ENCODE data around the gene AP2A2. TPM values are rescaled to one million over a fixed set of nuclear protein-coding genes. Genes with fewer than 3 reads are reported as not detected.

AP2A2 gene
- total RNA-seq, 1 donor from 2014 or later, result 100 TPM

GRCh38 chr11:1029051-1029450, 103.4 kb downstream of the AP2A2 start:
- DNase-seq (ENCODE audit: low spot score), result no peak

- DNase-seq (ENCODE audit: low spot score), result no peak
Measured at GRCh38 chr11:1029654-1030053, 104.0 kb downstream of the AP2A2 start.

DNA sequence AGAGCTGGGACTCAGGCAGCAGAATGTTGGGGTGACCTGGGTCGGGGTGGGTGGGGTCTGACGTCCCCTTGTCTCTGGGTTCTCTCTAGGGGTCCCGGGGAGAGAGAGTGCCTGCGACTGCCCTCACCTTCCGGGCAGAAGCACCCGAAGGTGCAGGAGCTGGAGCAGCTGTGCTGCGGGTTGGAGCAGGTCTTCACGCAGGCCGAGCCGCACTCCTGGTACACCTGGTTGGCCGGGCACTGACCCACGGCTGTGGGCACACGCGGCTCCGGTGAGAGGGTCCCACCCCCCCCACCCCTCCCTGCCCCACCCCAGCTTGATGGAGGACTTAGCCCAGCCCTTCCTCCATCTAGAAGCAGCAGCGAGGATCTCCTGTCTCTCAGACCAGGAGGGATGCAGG, 104.4 kb downstream of the AP2A2 start:
- no peak for DNase-seq (ENCODE audit: low spot score)

DNA sequence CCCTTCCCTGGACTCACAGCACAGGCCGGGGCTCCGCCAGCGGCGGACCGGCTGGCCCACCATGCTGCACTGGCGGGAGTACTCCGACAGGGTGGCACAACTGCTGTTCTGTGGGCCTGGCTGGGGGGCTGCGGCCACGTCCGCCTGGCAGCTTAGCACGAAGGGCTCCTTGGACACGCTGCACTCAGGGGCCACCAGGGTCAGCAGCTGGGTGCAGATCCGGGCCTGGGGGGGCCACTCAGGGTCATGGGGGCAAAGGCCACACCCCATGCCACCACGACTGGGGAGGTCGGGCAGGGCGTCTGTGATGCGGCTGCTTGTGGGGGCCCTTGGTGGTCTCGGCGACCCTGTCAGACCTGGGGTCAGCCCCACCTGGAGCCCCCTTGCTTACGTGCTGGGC, 104.9 kb downstream of the AP2A2 start:
- no peak for DNase-seq (ENCODE audit: low spot score)

DNA sequence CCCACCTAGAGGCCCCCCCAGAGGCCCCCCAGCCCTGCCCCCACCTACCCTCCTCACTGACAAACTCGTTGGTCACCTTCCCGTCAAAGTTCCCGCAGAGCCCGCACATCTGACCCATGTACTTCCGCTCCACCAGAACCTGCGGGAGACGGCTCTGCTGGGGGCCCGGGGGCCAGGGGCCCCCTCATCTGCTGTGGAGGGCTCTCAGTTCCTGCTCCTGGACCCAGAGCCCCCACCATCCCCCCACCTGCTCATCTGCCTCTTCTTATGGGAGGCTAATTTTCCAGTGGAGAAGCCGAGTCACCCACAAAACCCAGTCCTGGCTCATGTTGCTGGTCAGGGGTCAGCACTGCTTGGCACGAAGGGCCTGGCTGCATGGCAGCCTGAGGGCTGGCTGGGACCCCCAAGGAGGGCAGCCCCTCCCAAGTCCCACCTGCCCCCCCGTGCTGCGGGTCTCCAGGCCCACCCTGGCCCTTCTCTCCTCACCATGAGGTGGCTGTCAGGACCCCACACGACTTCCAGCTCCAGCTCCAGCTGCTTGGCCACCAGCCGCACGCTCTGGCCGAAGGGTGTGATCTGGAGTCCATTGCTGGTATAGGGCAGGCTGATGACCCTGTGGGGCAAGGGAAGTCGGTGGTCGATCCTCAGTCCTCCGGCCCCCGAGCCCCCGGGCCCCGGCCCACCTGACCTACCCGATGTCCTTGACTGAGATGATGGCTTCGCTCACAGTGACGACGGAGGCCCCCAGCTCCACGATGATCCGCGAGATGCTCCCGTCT, 105.6 kb downstream of the AP2A2 start:
- DNase-seq (ENCODE audit: low spot score), result no peak

GRCh38 chr11:1032310-1032891, 106.7 kb downstream of the AP2A2 start:
- DNase-seq (ENCODE audit: low spot score), result no peak

- no peak for DNase-seq (ENCODE audit: low spot score)
Measured at GRCh38 chr11:1033016-1033798, 107.5 kb downstream of the AP2A2 start.

DNA sequence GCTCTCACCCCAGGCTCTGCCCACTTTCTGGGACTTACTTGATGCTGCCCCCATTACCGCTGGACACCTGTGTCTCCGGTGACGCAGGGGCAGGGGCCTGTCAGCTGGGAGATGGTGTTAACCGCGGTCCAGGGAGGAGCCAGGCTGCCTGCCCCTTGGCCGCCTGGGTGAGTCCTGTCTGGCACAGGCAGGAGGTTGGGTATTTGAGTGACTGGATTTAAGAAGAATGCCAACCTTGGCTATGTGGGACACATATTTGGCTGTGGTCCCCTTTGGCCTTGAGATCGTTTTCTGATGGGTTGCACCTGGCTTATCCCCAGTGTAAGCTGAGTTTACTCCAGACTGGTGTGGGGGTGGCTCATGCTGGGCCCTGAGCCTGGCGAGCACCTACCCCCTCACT, 108.3 kb downstream of the AP2A2 start:
- DNase-seq (ENCODE audit: low spot score), result no peak

GRCh38 chr11:1034456-1035295, 109.0 kb downstream of the AP2A2 start:
- DNase-seq (ENCODE audit: low spot score), result no peak

DNA sequence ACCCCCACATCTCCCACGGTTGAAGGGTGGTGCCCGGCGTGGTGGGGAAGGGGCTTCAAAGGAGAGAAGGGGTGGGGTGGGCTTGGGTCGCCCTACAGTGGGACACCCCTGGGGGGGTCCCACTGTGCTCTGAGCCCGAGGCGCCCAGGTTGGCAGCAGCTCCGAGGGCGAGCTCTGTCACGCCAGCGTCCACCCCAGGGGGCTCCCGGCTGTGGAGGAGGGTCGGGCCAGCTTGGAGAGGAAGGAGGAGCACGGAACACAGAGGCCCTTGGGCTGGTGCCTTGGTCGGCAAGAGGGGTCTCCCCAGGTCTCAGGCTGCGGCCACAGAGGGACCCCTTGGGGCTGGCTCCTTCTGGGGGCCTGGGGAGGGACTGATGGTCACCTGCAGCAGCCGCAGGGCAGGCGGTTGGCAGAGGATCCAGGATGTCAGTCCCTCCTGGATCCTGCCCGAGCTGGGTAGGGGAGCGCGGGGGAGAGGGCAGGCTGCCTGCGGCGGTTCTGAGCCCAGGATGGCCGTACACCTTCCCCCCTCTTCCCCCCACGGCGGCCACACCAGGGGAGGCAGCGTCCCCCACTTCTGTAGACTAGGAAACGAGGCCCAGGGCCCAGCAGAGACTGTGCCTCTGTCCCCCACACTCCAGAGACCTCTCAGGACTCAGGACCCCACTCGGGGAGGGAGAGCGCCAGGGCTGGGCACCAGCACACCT, 110.1 kb downstream of the AP2A2 start:
- no peak for DNase-seq (ENCODE audit: low spot score)

- DNase-seq (ENCODE audit: low spot score), result no peak
Measured at GRCh38 chr11:1036303-1036923, 110.7 kb downstream of the AP2A2 start, which contains the start of gene MUC6. Gene MUC6 (minus strand): TSS chr11:1036718. CDS start chr11:1036655, 63 bp downstream.

DNA sequence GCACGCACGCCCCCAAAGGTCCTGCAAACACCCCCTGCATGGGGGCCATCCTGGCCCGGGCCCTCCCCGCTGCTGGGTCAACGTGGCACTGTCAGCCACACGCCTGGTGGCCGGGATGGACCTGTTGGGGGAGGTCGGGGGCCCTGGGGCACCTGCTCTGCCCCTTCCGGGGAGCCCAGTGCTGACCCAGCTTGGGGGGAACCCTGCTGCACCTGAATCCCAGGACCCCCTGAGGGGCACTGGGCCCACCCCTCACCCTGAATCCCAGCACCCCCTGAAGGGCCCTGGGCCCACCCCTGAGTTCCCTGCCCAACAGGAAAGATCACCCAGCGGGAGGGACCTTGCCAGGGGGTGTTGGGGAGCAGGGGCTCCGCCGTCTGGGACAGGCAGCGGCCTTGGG, 111.3 kb downstream of the AP2A2 start:
- no peak for DNase-seq (ENCODE audit: low spot score)

GRCh38 chr11:1037506-1038055, 111.9 kb downstream of the AP2A2 start:
- DNase-seq (ENCODE audit: low spot score), result no peak

DNA sequence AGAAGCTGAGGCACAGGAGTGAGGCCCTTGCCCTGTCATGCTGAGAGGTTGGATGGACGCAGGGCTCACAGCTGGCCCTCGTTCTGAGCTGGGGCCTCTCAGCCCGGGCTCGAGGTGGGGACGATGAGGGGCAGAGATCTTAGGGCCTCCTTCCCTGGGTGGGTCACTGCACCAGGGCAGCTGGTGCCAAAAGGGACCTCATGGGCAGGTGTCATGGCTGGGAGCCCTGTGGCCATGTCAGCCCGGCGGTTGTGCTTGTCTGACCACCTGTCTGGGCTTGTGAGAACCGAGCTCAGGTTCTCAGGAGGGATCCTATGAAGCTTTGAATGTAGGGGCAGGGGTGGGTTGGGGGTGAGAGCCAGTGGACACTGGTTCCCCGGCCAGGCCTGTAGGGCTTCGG, 112.7 kb downstream of the AP2A2 start:
- no peak for DNase-seq (ENCODE audit: low spot score)

GRCh38 chr11:1038921-1039320, 113.3 kb downstream of the AP2A2 start:
- no peak for DNase-seq (ENCODE audit: low spot score)

GRCh38 chr11:1039481-1040427, 114.1 kb downstream of the AP2A2 start:
- no peak for DNase-seq (ENCODE audit: low spot score)

DNA sequence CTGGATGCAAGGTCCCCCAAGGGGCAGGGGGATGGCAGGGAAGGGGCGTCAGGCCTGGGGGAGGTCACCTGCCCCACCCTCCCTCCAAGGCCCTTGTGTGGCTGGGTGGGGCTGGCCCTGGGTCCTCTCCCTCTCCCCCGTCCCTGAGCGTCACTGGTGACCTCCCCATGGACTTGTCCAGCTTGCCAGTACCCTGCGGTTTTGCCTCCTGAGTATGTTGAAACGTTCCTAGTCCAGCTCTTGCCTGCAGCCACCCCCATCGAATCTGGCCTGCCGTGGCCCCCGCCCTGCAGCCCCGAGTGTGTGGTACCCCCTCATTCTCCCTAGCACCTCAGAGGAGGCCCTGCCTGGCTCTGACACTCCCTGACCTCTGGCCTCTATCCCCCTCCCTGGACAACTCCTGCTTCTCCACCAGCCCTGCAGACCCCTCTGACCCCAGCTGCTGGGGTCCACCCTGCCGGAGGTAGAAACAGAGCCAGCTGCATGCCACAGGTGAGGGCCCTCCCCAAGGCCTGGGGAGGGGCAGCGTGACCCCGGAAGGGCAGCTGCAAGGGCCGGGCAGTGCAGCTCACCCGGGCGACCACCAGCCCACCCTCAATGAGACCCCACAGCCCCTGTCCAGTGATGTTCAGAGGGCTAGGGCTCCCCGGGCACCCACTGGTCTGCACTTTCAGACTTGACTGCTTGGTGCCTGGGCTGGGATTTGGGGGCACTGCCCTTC, 114.9 kb downstream of the AP2A2 start:
- no peak for DNase-seq (ENCODE audit: low spot score)

- DNase-seq (ENCODE audit: low spot score), result no peak
Measured at GRCh38 chr11:1041149-1041467, 115.4 kb downstream of the AP2A2 start.

DNA sequence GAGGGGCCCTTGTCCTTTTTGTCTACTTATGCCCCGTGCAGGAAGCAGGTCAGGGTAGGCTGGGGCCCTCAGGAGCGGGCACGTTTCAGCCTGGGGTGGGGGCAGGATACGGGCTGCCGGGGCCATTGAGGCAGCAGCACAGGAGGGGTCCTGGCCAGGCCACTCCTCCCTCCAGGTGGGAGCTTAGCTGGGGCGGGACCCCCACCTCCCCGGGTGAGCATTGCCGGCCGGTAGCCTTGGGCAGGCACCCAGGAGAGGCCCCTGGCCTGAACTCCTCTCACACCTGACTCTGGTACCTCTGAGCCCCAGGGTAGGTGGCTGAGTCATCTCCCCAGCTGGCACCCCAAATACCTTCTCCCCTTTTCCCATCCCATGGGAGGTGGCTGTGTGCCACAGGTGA, 115.8 kb downstream of the AP2A2 start:
- no peak for DNase-seq (ENCODE audit: low spot score)
